HTERT RPE-1 (cell line): ENCODE data around the gene ARHGEF12.

Experiments used
- in situ Hi-C: fragments of 300-500 bp; cut with MboI; formaldehyde crosslinking; loops from 4 replicates; pipeline ENCODE4 v1.14.3; 2020; ENCODE audit warnings: low sequenced_read_pairs

Gene ARHGEF12

DNA sequence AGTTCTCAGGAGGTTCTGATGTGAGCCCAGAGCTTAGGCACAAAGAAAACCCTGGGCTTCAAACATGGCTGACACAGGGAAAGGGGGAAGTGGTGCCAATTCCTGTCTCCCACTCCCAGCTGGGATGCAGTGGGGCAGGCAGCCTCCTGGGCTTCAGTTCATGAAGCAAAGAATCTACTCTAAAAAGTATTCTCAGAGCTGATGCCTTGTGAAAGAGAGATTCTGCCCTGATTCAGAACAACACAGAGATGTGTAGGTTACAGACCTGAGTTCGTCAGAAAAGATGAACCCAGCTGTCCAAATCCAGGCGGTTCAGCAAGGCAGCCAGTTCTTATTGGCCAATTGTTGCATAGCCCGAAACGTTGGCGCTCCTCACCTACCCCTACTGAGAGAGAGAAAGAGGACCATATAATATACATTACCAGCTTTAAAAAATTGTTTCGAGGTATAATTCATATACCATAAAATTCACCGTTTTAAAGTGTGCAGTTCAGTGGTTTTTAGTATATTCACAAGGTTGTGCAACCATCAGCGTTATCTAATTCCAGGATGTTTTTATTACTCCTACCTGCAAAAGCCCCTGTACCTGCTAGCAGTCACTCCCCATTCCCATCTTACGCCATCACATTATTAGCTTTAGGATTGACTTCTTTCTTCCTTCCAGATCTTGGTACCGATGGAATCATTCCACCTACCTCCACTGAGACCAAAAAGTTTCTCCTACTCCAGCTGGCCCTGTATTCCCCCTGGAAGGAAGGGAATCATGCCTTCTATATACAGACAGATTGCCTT, 18.3 kb upstream of the ARHGEF12 start:
- in situ Hi-C loops, result no loop called here

DNA sequence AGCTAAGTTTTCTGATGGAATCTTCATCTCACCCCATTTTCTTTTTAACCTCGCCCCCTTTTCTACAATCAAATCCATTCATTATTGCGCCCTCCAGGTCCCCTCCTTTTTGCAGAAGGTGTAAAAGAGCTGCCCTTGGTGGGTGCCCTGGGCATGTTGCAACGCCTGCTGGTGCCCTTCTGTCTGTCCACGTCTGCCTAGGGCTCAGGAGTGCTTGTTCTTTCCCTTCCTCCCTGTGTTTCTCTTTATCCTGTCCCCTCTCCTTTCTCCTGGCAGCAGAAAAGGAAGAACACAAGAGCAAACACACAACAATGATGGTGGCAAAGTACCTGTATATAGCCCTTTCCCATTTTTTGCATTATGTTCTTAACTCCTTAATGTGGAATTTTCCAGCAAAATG, 17.3 kb upstream of the ARHGEF12 start:
- in situ Hi-C loops, result no loop called here

GRCh38 chr11:120324932-120325810, 11.0 kb upstream of the ARHGEF12 start, which contains the start of gene TLCD5:
Gene TLCD5 (plus strand): TSS chr11:120325299. CDS start chr11:120327442, 2,143 bp downstream.
- in situ Hi-C loops, result no loop called here

DNA sequence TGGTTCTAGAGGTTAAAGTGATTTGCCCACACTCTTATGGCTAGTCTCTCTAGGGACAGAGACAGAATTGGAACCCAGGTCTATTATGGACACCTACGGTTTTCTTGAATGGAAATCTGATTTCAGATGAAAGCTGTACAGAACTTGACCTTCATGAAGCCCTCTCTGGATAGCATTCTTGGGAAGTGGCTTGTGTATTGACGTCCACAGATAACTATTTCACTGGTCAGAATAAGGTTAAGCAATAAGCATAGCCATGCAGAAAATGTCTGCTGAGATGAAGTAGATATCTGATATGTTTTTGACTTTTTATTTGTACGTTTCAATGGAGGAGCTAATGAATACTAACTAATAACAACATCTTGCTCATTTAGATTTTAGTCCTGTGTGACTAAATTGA, 10.0 kb upstream of the ARHGEF12 start:
- in situ Hi-C loops, result no loop called here

- in situ Hi-C loops, result no loop called here
These were observed 9.3 kb upstream of the ARHGEF12 start for GRCh38 chr11:120326845-120327281.

DNA sequence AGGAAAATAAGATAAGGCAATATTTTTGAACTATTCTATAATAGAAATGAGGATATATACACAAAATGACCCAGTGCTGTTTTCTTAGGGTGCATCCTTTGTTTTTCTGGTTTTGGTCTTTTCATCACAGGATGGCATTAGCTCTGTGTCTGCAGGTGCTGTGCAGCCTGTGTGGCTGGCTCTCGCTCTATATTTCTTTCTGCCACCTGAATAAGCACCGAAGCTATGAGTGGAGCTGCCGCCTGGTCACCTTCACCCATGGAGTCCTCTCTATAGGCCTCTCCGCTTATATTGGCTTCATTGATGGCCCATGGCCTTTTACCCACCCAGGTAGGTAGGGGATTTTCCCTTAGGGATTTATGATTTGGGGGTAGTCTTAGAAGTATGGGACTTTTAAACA, 8.9 kb upstream of the ARHGEF12 start:
- in situ Hi-C loops, result no loop called here

GRCh38 chr11:120329556-120329955, 6.7 kb upstream of the ARHGEF12 start:
- in situ Hi-C loops, result no loop called here

DNA sequence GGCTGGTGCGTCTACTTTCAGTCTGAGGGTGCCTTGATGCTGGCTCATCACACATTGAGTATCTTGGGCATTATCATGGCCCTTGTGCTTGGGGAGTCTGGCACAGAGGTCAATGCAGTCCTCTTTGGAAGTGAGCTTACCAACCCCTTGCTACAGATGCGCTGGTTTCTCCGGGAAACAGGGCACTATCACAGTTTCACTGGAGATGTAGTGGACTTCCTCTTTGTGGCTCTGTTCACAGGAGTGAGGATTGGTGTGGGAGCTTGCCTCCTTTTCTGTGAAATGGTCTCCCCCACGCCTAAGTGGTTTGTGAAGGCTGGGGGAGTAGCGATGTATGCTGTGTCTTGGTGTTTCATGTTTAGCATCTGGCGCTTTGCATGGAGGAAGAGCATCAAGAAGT, 6.2 kb upstream of the ARHGEF12 start:
- in situ Hi-C loops, result no loop called here

GRCh38 chr11:120331301-120331996, 4.8 kb upstream of the ARHGEF12 start:
- in situ Hi-C loops, result no loop called here

DNA sequence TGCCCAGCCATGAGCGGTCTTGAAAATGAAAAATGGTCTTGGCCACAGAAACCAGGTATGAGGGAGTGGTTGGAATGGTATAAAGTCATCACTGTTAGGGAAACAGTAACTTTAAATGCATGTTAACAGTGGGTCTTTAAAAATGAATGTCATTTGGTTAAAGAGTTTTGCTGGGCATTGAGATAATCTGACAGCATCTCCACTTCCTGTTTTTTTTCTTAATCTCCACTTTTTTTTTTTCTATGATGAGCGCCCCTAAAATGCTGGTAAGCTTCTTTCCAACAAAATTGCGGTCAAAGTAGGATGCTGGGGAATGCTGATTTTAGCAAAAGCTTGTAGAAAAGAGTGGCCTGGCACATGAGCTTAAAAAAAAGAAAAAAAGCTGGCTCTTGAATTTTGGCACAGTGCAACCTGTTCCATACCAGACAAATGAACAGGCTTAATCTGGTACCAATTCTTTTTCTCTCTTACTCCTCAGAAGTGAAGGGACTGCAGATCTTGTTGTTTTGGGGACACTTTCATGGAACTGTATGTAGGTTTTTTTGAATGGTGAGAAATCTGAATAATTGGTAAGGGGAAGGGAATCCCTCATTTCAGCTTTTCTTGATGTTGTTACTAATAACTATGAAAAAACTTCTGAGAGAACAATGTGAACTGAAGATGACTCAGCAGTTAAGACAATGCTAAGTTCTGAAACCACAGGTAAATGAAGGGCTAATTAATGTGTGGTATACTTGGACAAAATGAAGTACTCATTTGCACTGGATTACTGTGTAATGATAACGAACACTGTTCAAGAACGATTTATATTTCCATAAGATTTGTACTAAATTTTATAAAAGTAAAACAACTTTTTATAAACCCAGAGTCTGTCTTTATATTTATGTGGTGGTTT, 3.1 kb upstream of the ARHGEF12 start:
- in situ Hi-C loops, result no loop called here

DNA sequence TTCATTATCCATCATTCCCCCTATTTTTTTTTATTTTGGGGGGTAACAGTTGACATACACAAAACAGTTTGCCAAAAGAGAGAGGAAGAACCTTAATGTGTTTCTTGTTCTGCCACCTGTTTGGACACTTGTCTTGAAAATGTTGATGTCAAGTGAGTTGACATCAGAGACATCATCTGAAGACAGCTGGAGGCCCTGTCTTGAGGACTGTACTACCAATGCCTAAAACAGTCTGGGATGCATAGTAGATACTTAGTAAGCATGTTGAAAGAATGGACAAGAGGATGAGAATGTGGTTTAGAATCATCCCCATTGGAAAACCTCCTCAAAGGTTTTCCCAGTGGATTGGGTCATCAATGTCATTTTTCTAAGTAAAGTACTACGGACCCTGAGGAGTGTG, 2.4 kb upstream of the ARHGEF12 start:
- in situ Hi-C loops, result no loop called here

DNA sequence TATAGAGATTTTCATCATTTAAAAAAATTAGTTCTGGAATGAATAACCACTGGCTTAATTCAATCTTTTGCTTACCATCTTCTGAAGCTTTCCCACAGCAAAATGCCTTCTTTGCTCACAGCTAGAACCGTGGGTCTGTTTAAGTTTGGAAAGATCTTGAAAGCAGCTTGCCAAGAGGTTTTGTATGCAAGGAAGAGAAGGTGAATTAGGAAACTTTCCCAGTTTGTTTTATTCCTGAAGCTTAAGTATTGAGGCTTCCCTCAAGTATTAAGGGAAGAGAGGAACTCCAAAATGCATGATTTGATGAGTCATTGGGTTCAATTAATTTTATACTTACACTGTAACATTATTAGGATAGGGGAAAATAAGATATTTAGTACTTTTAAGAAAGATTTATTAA, 1.9 kb upstream of the ARHGEF12 start:
- in situ Hi-C loops, result no loop called here

DNA sequence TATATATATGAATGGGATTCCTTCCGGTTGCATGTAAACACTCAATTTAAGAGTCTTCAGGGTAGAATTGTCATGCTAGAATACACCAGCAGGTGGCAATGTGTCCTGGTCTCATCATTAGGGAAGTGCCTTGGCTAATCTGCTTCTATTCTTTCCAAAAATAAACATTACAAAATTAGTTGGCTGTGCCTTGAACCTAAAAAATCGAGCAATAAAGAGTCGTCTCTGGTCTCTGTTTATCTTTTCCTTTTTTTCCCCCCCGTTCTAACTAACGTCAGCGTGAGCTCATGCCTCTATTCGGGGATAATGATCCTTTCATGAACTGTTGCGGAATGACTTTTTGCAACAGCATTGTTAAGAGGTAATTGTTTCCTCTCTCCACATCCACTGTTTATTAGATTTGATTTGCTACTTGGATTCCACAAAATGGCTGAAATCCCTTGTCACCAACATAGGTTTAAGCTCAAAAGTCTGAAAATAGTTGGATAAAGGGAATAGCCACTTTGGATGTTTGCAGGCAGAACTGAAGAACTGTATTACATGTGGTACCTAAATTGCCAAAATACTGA, 1.2 kb upstream of the ARHGEF12 start:
- in situ Hi-C loops, result no loop called here

DNA sequence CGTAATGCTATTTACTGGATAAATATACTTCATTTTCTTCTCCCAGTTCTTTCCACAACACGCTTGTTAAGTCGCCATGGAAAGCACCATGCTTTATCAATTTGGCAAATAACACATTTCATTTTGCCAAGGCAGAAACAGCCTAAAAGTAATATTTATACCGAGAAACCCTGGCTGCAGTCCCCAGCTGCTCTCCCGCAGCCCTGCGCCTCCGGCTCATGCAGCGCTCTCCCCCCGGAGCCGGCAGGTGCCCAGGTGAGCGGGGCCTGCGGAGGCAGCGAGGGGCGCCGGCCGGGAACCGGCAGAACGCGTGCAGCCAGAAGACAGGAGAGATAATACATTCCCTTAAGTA, 681 bp upstream of the ARHGEF12 start:
- in situ Hi-C loops, result no loop called here

GRCh38 chr11:120336641-120337354, 585 bp downstream of the ARHGEF12 start:
- in situ Hi-C loops, result no loop called here

DNA sequence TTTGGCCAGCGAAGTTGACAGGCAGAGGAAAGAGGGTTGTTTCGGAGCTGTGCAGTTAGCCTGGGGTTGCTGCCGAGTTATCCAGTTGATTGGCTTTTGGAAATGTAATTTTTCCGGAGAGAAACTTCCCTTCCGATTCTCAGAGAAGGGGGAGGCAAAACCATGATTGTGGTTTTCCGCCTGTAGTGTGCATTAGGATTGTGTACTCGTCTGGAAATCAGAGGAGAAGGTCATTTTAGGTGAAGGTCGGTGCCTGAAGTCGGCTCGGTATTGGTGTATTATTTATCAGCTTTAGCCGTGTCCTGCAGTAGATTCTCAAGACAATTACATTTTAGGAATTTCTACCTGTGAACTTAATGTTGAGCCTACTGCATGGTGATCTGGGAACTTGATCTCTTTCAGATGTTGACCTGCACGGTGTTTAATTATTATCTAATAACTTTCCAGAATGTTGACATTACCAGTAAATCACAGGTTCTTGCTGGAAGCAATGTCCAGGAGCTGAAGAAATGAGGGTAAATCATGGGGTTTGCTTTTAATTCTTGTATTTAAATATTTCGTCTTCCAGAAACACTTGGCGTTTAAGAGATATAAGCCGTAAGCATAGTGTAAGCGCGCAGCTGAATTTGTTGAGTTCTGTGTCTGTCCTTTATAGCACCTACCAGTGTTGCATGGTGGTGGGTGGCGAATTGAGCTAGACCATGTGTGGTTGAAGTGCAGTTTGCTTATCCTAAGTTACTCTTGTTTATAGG, 1.3 kb downstream of the ARHGEF12 start:
- in situ Hi-C loops, result no loop called here

DNA sequence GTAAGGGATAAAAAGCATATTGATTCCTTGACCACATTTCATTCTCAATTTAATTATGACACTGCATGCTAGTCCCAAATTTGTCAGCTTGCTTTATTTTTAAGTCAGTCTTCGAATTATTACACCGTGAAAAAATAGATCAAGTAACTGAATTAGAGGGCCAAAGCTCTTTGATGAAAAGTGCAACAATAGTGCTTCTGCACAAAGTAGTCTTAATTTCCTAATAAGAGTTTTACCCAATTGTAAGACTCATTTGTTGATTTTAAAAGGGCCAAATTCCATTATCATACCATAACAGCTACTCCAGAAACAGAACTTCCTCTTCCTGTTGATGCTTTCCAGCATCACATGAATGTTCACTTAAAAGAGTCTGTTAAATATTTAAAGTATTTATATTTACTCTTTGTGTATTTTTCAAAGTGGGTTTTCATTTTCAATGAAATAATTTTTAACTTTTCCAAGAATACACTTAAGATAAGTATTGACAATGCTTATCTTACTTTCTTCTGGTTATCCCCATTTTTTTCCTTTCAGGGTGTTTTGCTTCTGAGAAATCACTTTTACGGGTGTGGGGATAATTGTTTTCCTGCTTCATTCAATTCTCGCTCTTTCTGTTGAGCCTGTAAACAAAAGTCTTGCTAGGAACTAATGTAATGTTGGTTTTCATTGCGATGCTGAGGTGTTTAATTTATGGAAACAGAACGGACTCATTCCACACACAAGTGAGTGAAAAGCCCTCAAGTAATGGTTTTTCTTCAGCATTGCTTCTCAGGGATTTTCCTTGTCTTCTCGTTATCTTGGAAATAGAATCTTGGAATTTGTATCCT, 2.1 kb downstream of the ARHGEF12 start:
- in situ Hi-C loops, result no loop called here

DNA sequence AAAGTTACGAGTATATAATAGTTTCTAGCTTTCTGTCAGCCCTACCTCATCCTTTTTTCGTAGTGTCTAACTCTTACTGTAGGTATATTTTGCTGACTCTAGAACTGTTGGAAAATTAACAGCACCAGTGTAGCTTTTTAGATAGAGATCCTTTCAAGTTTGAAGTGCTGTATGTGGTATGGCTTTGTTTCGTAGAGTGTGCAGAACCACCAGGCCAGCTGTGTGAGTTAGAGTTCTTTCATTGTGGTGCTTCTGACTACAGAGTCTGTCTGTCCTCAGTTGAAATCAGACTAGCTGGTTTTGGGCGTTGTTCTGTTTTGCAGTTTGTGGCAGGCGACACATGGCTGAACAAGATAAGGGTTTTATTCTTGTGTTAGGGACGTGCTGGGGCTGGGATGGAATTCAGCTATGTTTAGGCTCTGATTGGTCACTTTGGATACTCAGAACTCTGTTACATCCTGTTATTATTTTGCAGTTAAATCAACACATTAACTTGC, 3.2 kb downstream of the ARHGEF12 start:
- in situ Hi-C loops, result no loop called here
